LNCAP (cell line): ENCODE measurements around the gene CDC42EP4.

Source experiments
- CTCF ChIP-seq: fragments of 450-650 bp; IDR thresholded peaks from 2 replicates; pipeline ENCODE4 v1.5.1; 2017; ENCODE audit warnings: mild to moderate bottlenecking

Gene CDC42EP4

GRCh38 chr17:73348829-73349095 is 37.0 kb upstream of the CDC42EP4 start:
- no peak for TF ChIP-seq CTCF

GRCh38 chr17:73348018-73348828 is 36.4 kb upstream of the CDC42EP4 start:
- no peak for TF ChIP-seq CTCF

GRCh38 chr17:73347351-73347750 is 35.5 kb upstream of the CDC42EP4 start:
- no peak for TF ChIP-seq CTCF

GRCh38 chr17:73346501-73347162 is 34.8 kb upstream of the CDC42EP4 start:
- no peak for TF ChIP-seq CTCF

GRCh38 chr17:73343739-73344454 is 32.1 kb upstream of the CDC42EP4 start:
- no peak for TF ChIP-seq CTCF

GRCh38 chr17:73343168-73343634 is 31.4 kb upstream of the CDC42EP4 start:
- no peak for TF ChIP-seq CTCF

- no peak for TF ChIP-seq CTCF
These were observed 30.9 kb upstream of the CDC42EP4 start for GRCh38 chr17:73342541-73343167.
